Measurements from ENCODE around the gene ACTR6. TPM values are rescaled to one million over a fixed set of nuclear protein-coding genes. Genes with fewer than 3 reads are reported as not detected.
"Not testable (repeated sequence)": the region's sequence is repeated elsewhere in the genome, so short reads cannot be mapped to it uniquely, and the experiment has no call there.

Gene ACTR6
- total RNA-seq, 4 donors from 2014 or later: 14.2 to 21.0 (median 16.5) TPM

DNA sequence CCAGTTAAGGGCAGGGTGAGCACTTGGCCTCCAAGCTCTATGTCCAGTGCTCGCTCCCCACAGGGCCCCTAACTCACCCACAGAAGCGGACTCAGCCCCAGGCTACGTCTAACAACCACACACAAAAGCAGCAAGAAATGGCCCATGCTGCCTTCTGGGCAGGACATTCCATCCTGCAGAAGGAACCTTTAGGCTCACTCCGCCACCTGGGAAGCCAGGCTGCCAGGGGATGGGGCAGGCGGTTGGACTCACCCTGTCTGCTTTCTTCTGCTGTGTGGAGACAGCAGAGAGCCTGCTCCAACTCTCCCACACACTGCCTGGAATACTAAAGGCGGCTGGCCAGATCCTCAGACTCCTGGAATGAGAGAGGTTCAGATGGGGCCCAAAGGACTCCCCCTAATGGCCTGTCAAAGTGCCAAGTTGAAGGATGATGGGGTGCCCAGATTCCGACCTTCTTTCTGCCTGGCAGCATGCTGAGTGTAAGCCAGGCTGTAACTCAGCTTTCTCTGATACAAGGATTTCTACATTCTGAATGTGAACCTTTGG is 30.2 kb upstream of the ACTR6 start:
- peaks cover 0 to 15% (median 0%) of the 10 kb centered on the region in 3 donors for H3K4me1 ChIP-seq
- no peak for DNase-seq
- WGBS, 2 donors: 80 to 88% methylated on average over 1 to 2 of the region's 7 CpGs
- intact Hi-C loops (cut with DNase I): no loop called here
- no peak overlapping the region for H3K4me3 ChIP-seq
- H3K27me3 ChIP-seq: no peaks in the 10 kb centered on the region
- TF ChIP-seq, protein P1, sequence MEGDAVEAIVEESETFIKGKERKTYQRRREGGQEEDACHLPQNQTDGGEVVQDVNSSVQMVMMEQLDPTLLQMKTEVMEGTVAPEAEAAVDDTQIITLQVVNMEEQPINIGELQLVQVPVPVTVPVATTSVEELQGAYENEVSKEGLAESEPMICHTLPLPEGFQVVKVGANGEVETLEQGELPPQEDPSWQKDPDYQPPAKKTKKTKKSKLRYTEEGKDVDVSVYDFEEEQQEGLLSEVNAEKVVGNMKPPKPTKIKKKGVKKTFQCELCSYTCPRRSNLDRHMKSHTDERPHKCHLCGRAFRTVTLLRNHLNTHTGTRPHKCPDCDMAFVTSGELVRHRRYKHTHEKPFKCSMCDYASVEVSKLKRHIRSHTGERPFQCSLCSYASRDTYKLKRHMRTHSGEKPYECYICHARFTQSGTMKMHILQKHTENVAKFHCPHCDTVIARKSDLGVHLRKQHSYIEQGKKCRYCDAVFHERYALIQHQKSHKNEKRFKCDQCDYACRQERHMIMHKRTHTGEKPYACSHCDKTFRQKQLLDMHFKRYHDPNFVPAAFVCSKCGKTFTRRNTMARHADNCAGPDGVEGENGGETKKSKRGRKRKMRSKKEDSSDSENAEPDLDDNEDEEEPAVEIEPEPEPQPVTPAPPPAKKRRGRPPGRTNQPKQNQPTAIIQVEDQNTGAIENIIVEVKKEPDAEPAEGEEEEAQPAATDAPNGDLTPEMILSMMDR (IDR thresholded peaks at IDR 0.05): no peak
- no peak for TF ChIP-seq POLR2A (IDR thresholded peaks at IDR 0.05)
- no peaks in the 10 kb centered on the region for H3K9me3 ChIP-seq
- H3K27ac ChIP-seq: no peak overlapping the region
- H3K36me3 ChIP-seq: peaks cover 0 to 8% (median 0%) of the 10 kb centered on the region in 3 donors

DNA sequence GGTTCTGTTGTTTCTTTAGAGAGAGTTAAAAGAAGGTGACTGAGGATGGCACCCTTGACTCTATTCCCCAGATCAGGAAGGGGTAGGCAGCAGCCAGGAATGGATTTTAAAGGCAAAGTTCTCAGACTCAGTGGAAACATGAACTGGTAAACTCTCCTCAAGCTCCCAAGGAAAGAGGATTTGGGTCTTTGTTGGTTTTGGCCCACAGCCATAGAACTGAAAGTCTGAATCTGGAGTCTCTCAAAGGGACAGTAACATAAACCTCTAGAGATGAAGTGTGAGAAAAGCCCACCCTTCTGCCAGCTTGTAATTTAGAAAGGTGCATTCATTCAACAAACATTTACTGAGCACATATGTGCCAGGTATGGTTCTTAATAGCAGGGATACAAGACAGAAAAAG is 29.4 kb upstream of the ACTR6 start:
- intact Hi-C loops (cut with DNase I): no loop called here
- peaks cover 0 to 8% (median 0%) of the 10 kb centered on the region in 3 donors for H3K36me3 ChIP-seq
- no peak overlapping the region for H3K4me3 ChIP-seq
- H3K9me3 ChIP-seq: no peaks in the 10 kb centered on the region
- DNase-seq: no peak
- no peak overlapping the region for H3K27ac ChIP-seq
- TF ChIP-seq POLR2A (IDR thresholded peaks at IDR 0.05): no peak
- TF ChIP-seq, protein P1 (IDR thresholded peaks at IDR 0.05): no peak
- H3K27me3 ChIP-seq: no peaks in the 10 kb centered on the region
- peaks cover 0 to 15% (median 0%) of the 10 kb centered on the region in 3 donors for H3K4me1 ChIP-seq

DNA sequence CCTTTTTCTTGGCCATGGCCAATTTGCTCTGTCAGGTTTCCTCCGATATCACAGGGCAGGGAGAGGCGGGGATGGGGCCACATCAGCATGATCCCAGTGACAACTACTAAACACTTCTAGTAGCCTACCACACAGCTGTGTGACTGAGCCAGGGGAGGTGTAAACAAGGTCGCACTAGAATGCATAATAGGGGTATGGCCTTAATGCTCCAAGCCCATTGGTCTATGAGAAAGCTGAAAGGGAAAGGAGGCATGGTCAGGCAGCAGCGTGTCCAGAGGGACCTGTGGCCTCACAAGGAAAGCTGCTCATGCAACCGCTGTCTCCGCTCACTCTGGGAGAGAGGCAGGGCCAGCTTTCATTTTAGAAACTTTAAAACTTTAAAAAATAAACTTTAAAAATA is 27.5 kb upstream of the ACTR6 start:
- no peak overlapping the region for H3K4me3 ChIP-seq
- H3K27ac ChIP-seq: no peak overlapping the region
- intact Hi-C loops (cut with DNase I): no loop called here
- peaks cover 0 to 13% (median 0%) of the 10 kb centered on the region in 3 donors for H3K4me1 ChIP-seq
- DNase-seq: no peak
- WGBS, 2 donors: 96% methylated on average over 5 of the region's 6 CpGs
- no peaks in the 10 kb centered on the region for H3K27me3 ChIP-seq
- H3K9me3 ChIP-seq: no peaks in the 10 kb centered on the region
- H3K36me3 ChIP-seq: peaks cover 0 to 8% (median 0%) of the 10 kb centered on the region in 3 donors
- no peak for TF ChIP-seq POLR2A (IDR thresholded peaks at IDR 0.05)
- TF ChIP-seq, protein P1 (IDR thresholded peaks at IDR 0.05): no peak

DNA sequence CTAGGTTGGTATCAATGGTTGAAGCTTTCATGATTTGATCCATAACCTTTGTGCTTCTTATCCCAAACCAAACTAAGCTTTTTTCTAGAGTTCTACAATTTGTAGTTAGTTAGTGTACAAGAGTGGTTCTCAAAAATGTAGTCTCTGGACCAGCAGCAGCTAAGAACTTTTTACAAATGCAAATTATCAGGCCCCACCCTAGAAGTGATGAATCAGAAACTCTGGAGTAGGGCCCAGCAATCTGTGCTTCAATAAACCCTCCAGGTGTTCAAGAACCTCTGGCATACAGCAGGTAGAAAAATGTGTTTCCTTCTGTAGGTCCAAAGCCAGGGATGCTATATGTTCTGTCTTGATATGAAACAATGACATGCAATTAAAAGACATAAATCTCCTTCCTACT is 26.1 kb upstream of the ACTR6 start:
- Histone ChIP-seq H3K4me1 (no peaks in the 10 kb centered on the region), H3K27ac (no peak overlapping the region), H3K27me3 (no peaks in the 10 kb centered on the region), H3K4me3 (no peak overlapping the region), H3K9me3 (no peaks in the 10 kb centered on the region), H3K36me3 (peaks cover 0 to 8% (median 0%) of the 10 kb centered on the region in 3 donors)
- intact Hi-C loops (cut with DNase I): no loop called here
- no peak for DNase-seq
- TF ChIP-seq, protein P1 (IDR thresholded peaks at IDR 0.05): no peak
- no peak for TF ChIP-seq POLR2A (IDR thresholded peaks at IDR 0.05)

DNA sequence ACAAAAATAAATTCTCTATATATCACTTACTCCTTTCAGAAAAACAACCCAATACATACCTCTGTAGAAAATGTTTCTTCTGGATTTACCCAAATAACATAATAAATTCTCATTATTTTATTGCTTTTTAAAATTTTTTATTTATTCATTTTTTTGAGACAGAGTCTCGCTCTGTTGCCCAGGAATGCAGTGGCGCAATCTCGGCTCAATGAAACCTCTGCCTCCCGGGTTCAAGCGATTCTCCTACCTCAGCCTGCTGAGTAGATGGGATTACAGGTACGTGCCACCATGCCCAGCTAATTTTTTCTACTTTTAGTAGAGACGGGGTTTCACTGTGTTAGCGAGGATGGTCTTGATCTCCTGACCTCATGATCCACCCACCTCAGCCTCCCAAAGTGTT is 24.1 kb upstream of the ACTR6 start:
- H3K27me3 ChIP-seq; H3K4me3 ChIP-seq; H3K36me3 ChIP-seq; intact Hi-C loops (cut with DNase I); DNase-seq; H3K9me3 ChIP-seq; H3K27ac ChIP-seq; H3K4me1 ChIP-seq: not testable (repeated sequence)
- WGBS, 2 donors: 90 to 96% methylated on average over 8 of the region's 8 CpGs

DNA sequence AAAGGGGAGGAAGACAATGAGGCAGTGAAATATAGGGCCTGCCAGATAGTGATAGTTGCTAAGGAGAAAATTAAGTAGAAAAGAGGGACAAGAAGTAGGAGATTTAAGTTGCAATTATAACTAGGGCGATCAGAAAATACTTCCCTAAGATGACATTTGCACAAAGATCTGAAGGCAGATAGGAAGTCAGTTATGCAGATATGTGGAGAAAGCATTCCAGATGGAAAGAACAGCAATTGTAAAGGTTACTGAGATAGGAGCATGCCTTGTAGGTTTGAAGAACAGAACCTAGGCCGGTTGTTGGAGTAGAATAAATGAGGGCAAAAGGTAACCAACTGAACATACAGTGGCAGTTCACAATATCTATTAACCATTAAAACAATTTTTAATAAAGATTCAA is 21.4 kb upstream of the ACTR6 start:
- no peaks in the 10 kb centered on the region for H3K4me1 ChIP-seq
- DNase-seq: no peak
- no peaks in the 10 kb centered on the region for H3K27me3 ChIP-seq
- no peak overlapping the region for H3K27ac ChIP-seq
- intact Hi-C loops (cut with DNase I): no loop called here
- no peaks in the 10 kb centered on the region for H3K9me3 ChIP-seq
- H3K36me3 ChIP-seq: no peaks in the 10 kb centered on the region
- TF ChIP-seq, protein P1 (IDR thresholded peaks at IDR 0.05): no peak
- TF ChIP-seq POLR2A (IDR thresholded peaks at IDR 0.05): no peak
- no peak overlapping the region for H3K4me3 ChIP-seq
- 84 to 91% methylated on average over 2 of the region's 2 CpGs for WGBS, 2 donors
